HCT116 (cell line): Measurements from ENCODE around the gene C1orf53. TPM values are rescaled to one million over a fixed set of nuclear protein-coding genes. Genes with fewer than 3 reads are reported as not detected.

Source experiments
- ATAC-seq: fragments of 200-7000 bp; cut with Tn5 transposase; 2 replicates; pipeline ENCODE4 v1.9.1; 2020; ENCODE audit warnings: mild to moderate bottlenecking, moderate library complexity
- BruUV-seq: library from RNA; stranded (reverse); fragments of 400-500 nt; replicated peaks from 2 replicates; lab custom pipeline; 2021; lab: Mats Ljungman, UMichigan
- CTCF ChIA-PET: fragments of 300-600 bp; sonication (Branson Sonifier 250); formaldehyde crosslinking; loops from one replicate; lab custom pipeline; 2021; ENCODE audit warnings: antibody characterized with exemption; lab: Charles Lee
- POLR2A ChIA-PET: fragments of 300-600, 350-600 bp; sonication (Branson Sonifier 250); formaldehyde crosslinking; loops from one replicate; lab custom pipeline; 2021; ENCODE audit warnings: antibody characterized with exemption; lab: Charles Lee
- RAD21 ChIA-PET, 2 experiments: fragments of 300-600 bp; sonication (Branson Sonifier 250); formaldehyde crosslinking; loops; one replicate each; lab custom pipeline; 2023; ENCODE audit warnings: low total read pairs in 2 of 2; ENCODE audit not compliant: uncharacterized antibody in 2 of 2, unreplicated experiment in 2 of 2, low non-redundant PET in 1 of 2; lab: Charles Lee
- DNase-seq: peaks from one replicate; pipeline ENCODE4 v3.0.0-alpha.2; 2010; ENCODE audit warnings: low read depth, low spot score
- H2AFZ ChIP-seq: fragments of 200-600 bp; shearing (Covaris generic), sonication (generic); 2 replicates; pipeline ENCODE4 v1.6.1; 2017; ENCODE audit warnings: low read depth, mixed run types, mixed read lengths, antibody characterized with exemption, low read length; ENCODE audit not compliant: poor library complexity, severe bottlenecking
- H3K27ac ChIP-seq: 2 replicates; pipeline ENCODE4 v1.5.1; 2012; ENCODE audit warnings: low read depth, low read length
- H3K27me3 ChIP-seq: fragments of 200-600 bp; sonication (generic); 2 replicates; pipeline ENCODE4 v1.6.1; 2016; ENCODE audit warnings: mixed run types, low read length, mixed read lengths; ENCODE audit not compliant: insufficient read depth
- H3K36me3 ChIP-seq, 2 experiments: fragments of 200-500 bp in 1 of 2; fragments of 200-600 bp in 1 of 2; sonication (Bioruptor generic) in 1 of 2; sonication (generic) in 1 of 2; 2 replicates each; pipeline versions ENCODE4 v1.5.1 to v1.6.1; 2014 to 2016; ENCODE audit warnings: low read length in 2 of 2, inconsistent platforms in 1 of 2, mixed read lengths in 1 of 2, mixed run types in 1 of 2; ENCODE audit not compliant: insufficient read depth in 2 of 2, control insufficient read depth in 1 of 2
- H3K4me1 ChIP-seq, 2 experiments: fragments of 200-600 bp in 1 of 2; sonication (generic) in 1 of 2; 2 replicates each; pipeline versions ENCODE4 v1.5.1 to v1.6.1; 2012 to 2017; ENCODE audit warnings: low read length in 2 of 2, inconsistent platforms in 1 of 2, mild to moderate bottlenecking in 1 of 2, mixed read lengths in 1 of 2, mixed run types in 1 of 2, moderate library complexity in 1 of 2; ENCODE audit not compliant: insufficient read depth in 2 of 2, control insufficient read depth in 1 of 2
- H3K4me2 ChIP-seq: fragments of 200-600 bp; sonication (generic); 2 replicates; pipeline ENCODE4 v1.6.1; 2017; ENCODE audit warnings: mixed run types, low read length, mixed read lengths
- H3K4me3 ChIP-seq, 2 experiments: fragments of 200-600 bp in 1 of 2; sonication (generic) in 1 of 2; replicated peaks in 1 of 2; 2 replicates each; pipeline ENCODE4 v1.5.1; 2011 to 2016; ENCODE audit warnings: low read length in 2 of 2, control low read depth in 1 of 2, low read depth in 1 of 2, mild to moderate bottlenecking in 1 of 2, mixed read lengths in 1 of 2, mixed run types in 1 of 2
- H3K79me2 ChIP-seq: fragments of 200-600 bp; sonication (generic); 2 replicates; pipeline ENCODE4 v1.6.1; 2017; ENCODE audit warnings: mild to moderate bottlenecking, mixed run types, low read length, moderate library complexity, mixed read lengths; ENCODE audit not compliant: insufficient read depth
- H3K9ac ChIP-seq: fragments of 200-600 bp; sonication (generic); 2 replicates; pipeline ENCODE4 v1.6.1; 2016; ENCODE audit warnings: low read length, mixed read lengths
- H3K9me2 ChIP-seq: fragments of 200-600 bp; sonication (generic), shearing (Covaris generic); 2 replicates; pipeline ENCODE4 v1.6.1; 2017; ENCODE audit warnings: mixed run types, mild to moderate bottlenecking, moderate library complexity; ENCODE audit not compliant: insufficient read depth
- H3K9me3 ChIP-seq, 2 experiments: fragments of 200-500 bp in 1 of 2; fragments of 200-600 bp in 1 of 2; sonication (Bioruptor generic) in 1 of 2; sonication (generic) in 1 of 2; 2 replicates each; pipeline ENCODE4 v1.6.1; 2014 to 2017; ENCODE audit warnings: low read length in 2 of 2, mixed read lengths in 2 of 2, inconsistent platforms in 1 of 2, low read depth in 1 of 2, mild to moderate bottlenecking in 1 of 2, mixed run types in 1 of 2, moderate library complexity in 1 of 2; ENCODE audit not compliant: control insufficient read depth in 1 of 2, insufficient read depth in 1 of 2
- H4K20me1 ChIP-seq: fragments of 200-600 bp; sonication (generic), shearing (Covaris generic); 2 replicates; pipeline ENCODE4 v1.6.1; 2017; ENCODE audit warnings: mixed run types, mild to moderate bottlenecking, moderate library complexity; ENCODE audit not compliant: insufficient read depth
- CEBPB ChIP-seq: IDR thresholded peaks from 2 replicates; pipeline ENCODE4 v1.6.1; 2012; ENCODE audit warnings: low read depth
- ELF1 ChIP-seq: IDR thresholded peaks from 2 replicates; pipeline ENCODE4 v1.6.1; 2012; ENCODE audit warnings: low read depth, borderline replicate concordance
- EZH2 ChIP-seq: fragments of 200-600 bp; sonication (generic); IDR thresholded peaks from 2 replicates; pipeline ENCODE4 v1.6.1; 2017; ENCODE audit warnings: antibody characterized with exemption, mixed run types
- JUND ChIP-seq: IDR thresholded peaks from 2 replicates; pipeline ENCODE4 v1.6.1; 2012
- RAD21 ChIP-seq: IDR thresholded peaks from 2 replicates; pipeline ENCODE4 v1.6.1; 2012; ENCODE audit warnings: low read depth, mild to moderate bottlenecking
- SRF ChIP-seq: IDR thresholded peaks from 2 replicates; pipeline ENCODE4 v1.6.1; 2012; ENCODE audit warnings: low read depth
- intact Hi-C: fragments of 100-400 bp; cut with micrococcal nuclease; formaldehyde crosslinking; loops from 2 replicates; pipeline ENCODE4 v1.10.0; 2022
- total RNA-seq: library from RNA; stranded (reverse); gene quantifications from one replicate; pipeline ENCODE4 v1.2.1, GENCODE V29; 2021; ENCODE audit not compliant: unreplicated experiment
- TF ChIP-seq, protein P1 (sequence below): IDR thresholded peaks from 2 replicates; pipeline ENCODE4 v1.6.1; 2012
- TF ChIP-seq, protein P2 (sequence below): IDR thresholded peaks from 2 replicates; pipeline ENCODE4 v1.6.1; 2012
- TF ChIP-seq, protein P3 (sequence below): IDR thresholded peaks from 2 replicates; pipeline ENCODE4 v1.6.1; 2011; ENCODE audit warnings: mild to moderate bottlenecking, low read length, moderate library complexity; ENCODE audit not compliant: insufficient replicate concordance; ENCODE audit errors: extremely low read depth
- TF ChIP-seq, protein P4 (sequence below): IDR thresholded peaks from 2 replicates; pipeline ENCODE4 v1.6.1; 2012; ENCODE audit warnings: low read depth

Gene C1orf53
- total RNA-seq, 1 experiment from 2014 or later, result 4.2 TPM

DNA sequence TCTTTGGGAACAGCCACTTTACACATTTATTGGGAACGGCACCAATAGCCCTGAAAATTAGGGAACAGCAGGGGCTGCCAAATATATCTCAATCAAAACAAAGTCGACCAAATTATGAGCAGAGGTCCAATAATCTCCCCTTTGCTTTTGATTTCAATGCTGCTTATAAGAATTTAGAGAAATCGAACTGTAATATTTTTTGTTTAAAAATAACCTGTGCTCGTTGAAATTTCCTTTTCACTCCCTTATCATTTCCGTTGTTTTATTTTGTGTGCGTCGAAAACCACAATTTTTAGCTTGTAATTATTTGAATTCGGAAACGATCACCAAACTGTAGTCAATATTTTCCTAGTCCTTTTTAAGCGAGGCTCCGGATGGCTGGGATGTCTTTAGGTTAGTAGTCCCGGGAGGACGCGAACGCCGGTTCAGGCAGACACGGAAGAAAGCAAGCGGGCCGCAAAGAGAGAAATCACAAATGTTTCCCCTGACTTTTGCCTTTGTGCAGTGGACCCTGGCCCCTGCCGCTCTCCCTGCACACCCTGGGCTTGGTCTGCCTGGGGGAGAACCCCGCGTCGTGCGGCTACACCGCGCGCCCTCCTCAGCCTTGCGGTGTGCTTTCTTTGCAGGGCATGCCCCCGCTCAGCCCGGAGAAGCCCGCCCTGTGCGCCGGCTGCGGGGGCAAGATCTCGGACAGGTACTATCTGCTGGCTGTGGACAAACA lies 17.1 kb downstream of the C1orf53 start:
- ChIA-PET RAD21 (no interaction called here), POLR2A (no interaction called here), CTCF (no interaction called here)
- no peaks in the 10 kb centered on the region for H3K9me3 ChIP-seq
- DNase-seq (no peak), ATAC-seq (no peak)
- no TSS peak for BruUV-seq
- intact Hi-C loops, result loop anchor here (10.0 kb wide), 2 partner anchors 545 to 765 kb away; no protein-coding TSS in a partner anchor
- no peak overlapping the region for H3K27ac ChIP-seq
- no peak overlapping the region for H2AFZ ChIP-seq
- peaks cover 5 to 15% of the 10 kb centered on the region in 2 experiments; a peak in 3 of 4 replicates for H3K4me1 ChIP-seq
- H3K79me2 ChIP-seq, result no peaks in the 10 kb centered on the region
- TF ChIP-seq, protein P1, sequence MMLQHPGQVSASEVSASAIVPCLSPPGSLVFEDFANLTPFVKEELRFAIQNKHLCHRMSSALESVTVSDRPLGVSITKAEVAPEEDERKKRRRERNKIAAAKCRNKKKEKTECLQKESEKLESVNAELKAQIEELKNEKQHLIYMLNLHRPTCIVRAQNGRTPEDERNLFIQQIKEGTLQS, result no peak
- TF ChIP-seq, protein P2, sequence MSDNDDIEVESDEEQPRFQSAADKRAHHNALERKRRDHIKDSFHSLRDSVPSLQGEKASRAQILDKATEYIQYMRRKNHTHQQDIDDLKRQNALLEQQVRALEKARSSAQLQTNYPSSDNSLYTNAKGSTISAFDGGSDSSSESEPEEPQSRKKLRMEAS, result no peak
- TF ChIP-seq, protein P3, sequence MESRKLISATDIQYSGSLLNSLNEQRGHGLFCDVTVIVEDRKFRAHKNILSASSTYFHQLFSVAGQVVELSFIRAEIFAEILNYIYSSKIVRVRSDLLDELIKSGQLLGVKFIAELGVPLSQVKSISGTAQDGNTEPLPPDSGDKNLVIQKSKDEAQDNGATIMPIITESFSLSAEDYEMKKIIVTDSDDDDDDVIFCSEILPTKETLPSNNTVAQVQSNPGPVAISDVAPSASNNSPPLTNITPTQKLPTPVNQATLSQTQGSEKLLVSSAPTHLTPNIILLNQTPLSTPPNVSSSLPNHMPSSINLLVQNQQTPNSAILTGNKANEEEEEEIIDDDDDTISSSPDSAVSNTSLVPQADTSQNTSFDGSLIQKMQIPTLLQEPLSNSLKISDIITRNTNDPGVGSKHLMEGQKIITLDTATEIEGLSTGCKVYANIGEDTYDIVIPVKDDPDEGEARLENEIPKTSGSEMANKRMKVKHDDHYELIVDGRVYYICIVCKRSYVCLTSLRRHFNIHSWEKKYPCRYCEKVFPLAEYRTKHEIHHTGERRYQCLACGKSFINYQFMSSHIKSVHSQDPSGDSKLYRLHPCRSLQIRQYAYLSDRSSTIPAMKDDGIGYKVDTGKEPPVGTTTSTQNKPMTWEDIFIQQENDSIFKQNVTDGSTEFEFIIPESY, result no peak
- H3K36me3 ChIP-seq, result no peaks in the 10 kb centered on the region
- H3K4me2 ChIP-seq, result no peak overlapping the region
- no peak overlapping the region for H3K4me3 ChIP-seq
- no peaks in the 10 kb centered on the region for H3K9me2 ChIP-seq
- H4K20me1 ChIP-seq, result no peaks in the 10 kb centered on the region
- no peak overlapping the region for H3K9ac ChIP-seq
- no peaks in the 10 kb centered on the region for H3K27me3 ChIP-seq

DNA sequence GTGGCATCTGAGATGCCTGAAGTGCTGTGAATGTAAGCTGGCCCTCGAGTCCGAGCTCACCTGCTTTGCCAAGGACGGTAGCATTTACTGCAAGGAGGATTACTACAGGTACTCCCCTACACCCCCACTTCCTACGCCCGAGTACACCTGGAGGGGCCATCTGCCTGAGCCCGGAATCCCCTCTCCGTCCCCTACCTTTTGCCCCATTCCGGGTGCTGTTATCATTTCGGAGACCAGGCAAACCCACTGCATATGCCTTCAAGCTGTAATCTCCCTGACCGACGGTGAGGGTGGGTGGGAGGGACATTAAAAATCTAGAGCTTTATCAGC lies 17.6 kb downstream of the C1orf53 start:
- no TSS peak for BruUV-seq
- H3K4me2 ChIP-seq, result no peak overlapping the region
- no peak overlapping the region for H3K9ac ChIP-seq
- intact Hi-C loops, result loop anchor here (10.0 kb wide), 2 partner anchors 545 to 765 kb away; no protein-coding TSS in a partner anchor
- no peaks in the 10 kb centered on the region for H4K20me1 ChIP-seq
- no peak overlapping the region for H3K4me3 ChIP-seq
- ATAC-seq (no peak), DNase-seq (no peak)
- no peak overlapping the region for H2AFZ ChIP-seq
- H3K9me2 ChIP-seq, result no peaks in the 10 kb centered on the region
- H3K79me2 ChIP-seq, result no peaks in the 10 kb centered on the region
- ChIA-PET CTCF (no interaction called here), RAD21 (no interaction called here), POLR2A (no interaction called here)
- H3K9me3 ChIP-seq, result no peaks in the 10 kb centered on the region
- H3K27me3 ChIP-seq, result no peaks in the 10 kb centered on the region
- H3K4me1 ChIP-seq, result peaks cover 5 to 15% of the 10 kb centered on the region in 2 experiments; a peak in 3 of 4 replicates
- H3K27ac ChIP-seq, result no peak overlapping the region
- H3K36me3 ChIP-seq, result no peaks in the 10 kb centered on the region
- TF ChIP-seq SRF, result no peak
- TF ChIP-seq RAD21, result no peak
- TF ChIP-seq, protein P3, result no peak
- TF ChIP-seq, protein P1, result no peak
- TF ChIP-seq CEBPB, result no peak
- no peak for TF ChIP-seq EZH2
- no peak for TF ChIP-seq JUND
- no peak for TF ChIP-seq ELF1
- TF ChIP-seq, protein P4, sequence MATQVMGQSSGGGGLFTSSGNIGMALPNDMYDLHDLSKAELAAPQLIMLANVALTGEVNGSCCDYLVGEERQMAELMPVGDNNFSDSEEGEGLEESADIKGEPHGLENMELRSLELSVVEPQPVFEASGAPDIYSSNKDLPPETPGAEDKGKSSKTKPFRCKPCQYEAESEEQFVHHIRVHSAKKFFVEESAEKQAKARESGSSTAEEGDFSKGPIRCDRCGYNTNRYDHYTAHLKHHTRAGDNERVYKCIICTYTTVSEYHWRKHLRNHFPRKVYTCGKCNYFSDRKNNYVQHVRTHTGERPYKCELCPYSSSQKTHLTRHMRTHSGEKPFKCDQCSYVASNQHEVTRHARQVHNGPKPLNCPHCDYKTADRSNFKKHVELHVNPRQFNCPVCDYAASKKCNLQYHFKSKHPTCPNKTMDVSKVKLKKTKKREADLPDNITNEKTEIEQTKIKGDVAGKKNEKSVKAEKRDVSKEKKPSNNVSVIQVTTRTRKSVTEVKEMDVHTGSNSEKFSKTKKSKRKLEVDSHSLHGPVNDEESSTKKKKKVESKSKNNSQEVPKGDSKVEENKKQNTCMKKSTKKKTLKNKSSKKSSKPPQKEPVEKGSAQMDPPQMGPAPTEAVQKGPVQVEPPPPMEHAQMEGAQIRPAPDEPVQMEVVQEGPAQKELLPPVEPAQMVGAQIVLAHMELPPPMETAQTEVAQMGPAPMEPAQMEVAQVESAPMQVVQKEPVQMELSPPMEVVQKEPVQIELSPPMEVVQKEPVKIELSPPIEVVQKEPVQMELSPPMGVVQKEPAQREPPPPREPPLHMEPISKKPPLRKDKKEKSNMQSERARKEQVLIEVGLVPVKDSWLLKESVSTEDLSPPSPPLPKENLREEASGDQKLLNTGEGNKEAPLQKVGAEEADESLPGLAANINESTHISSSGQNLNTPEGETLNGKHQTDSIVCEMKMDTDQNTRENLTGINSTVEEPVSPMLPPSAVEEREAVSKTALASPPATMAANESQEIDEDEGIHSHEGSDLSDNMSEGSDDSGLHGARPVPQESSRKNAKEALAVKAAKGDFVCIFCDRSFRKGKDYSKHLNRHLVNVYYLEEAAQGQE, result no peak
